Measurements from ENCODE around the gene SELENOT.

Gene SELENOT

GRCh38 chr3:150577855-150578254 is 25.3 kb upstream of the SELENOT start:
- no peak overlapping the region for H3K4me3 ChIP-seq (ENCODE audit: low read depth, low read length)
- DNase-seq (ENCODE audit: low read depth): peak; percentile 43
- TF ChIP-seq, protein P1, sequence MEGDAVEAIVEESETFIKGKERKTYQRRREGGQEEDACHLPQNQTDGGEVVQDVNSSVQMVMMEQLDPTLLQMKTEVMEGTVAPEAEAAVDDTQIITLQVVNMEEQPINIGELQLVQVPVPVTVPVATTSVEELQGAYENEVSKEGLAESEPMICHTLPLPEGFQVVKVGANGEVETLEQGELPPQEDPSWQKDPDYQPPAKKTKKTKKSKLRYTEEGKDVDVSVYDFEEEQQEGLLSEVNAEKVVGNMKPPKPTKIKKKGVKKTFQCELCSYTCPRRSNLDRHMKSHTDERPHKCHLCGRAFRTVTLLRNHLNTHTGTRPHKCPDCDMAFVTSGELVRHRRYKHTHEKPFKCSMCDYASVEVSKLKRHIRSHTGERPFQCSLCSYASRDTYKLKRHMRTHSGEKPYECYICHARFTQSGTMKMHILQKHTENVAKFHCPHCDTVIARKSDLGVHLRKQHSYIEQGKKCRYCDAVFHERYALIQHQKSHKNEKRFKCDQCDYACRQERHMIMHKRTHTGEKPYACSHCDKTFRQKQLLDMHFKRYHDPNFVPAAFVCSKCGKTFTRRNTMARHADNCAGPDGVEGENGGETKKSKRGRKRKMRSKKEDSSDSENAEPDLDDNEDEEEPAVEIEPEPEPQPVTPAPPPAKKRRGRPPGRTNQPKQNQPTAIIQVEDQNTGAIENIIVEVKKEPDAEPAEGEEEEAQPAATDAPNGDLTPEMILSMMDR (conservative IDR thresholded peaks at IDR 0.05; ENCODE audit: low read depth, low read length): no peak

- DNase-seq (ENCODE audit: low read depth): no peak
- H3K4me3 ChIP-seq (ENCODE audit: low read depth, low read length): no peak overlapping the region
- TF ChIP-seq, protein P1 (conservative IDR thresholded peaks at IDR 0.05; ENCODE audit: low read depth, low read length): no peak
Measured at GRCh38 chr3:150581174-150581573, 21.9 kb upstream of the SELENOT start.

- H3K4me3 ChIP-seq (ENCODE audit: low read depth, low read length): no peak overlapping the region
- TF ChIP-seq, protein P1 (conservative IDR thresholded peaks at IDR 0.05; ENCODE audit: low read depth, low read length): no peak
- DNase-seq (ENCODE audit: low read depth): no peak
Measured at GRCh38 chr3:150582620-150583019, 20.5 kb upstream of the SELENOT start.

DNA sequence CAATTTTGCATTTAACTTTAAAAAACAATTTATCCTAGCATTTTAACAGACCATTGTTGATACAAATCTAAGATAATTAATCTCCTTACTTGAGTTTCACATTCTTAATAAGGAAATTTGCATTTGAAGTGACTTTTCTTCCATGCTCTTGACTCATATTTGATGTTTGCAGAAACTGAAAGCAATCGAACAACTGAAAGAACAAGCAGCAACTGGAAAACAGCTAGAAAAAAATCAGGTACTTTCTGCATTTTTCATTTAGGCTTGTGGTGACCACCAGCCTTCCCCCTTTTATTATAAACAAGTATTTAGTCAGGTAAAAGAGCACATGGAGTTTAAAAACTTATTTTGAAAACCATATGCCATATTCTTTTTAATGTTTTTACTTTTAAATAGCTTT is 20.1 kb upstream of the SELENOT start:
- H3K4me3 ChIP-seq (ENCODE audit: low read depth, low read length): no peak overlapping the region
- no peak for DNase-seq (ENCODE audit: low read depth)
- TF ChIP-seq, protein P1 (conservative IDR thresholded peaks at IDR 0.05; ENCODE audit: low read depth, low read length): no peak

- no peak overlapping the region for H3K4me3 ChIP-seq (ENCODE audit: low read depth, low read length)
- TF ChIP-seq, protein P1 (conservative IDR thresholded peaks at IDR 0.05; ENCODE audit: low read depth, low read length): no peak
- no peak for DNase-seq (ENCODE audit: low read depth)
Measured at GRCh38 chr3:150588027-150588830, 14.9 kb upstream of the SELENOT start.

DNA sequence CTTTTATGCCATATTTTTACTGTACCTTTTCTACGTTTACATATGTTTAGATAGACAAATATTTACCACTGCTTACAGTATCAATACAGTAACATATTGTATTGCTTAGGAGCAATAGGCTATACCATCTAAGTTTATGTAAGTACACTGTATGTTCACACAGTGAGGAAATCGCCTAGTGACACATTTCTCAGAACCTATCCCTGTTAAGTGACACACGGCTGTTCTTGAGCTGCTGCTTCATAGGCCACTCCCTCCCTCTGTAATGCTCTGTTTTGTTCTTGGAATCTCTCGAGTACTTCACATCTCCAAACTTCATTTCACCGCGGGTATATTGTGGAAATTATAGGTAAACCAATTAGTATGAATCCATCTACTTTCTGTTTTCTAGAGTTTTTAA is 13.4 kb upstream of the SELENOT start:
- DNase-seq (ENCODE audit: low read depth): peak; percentile 19
- TF ChIP-seq, protein P1 (conservative IDR thresholded peaks at IDR 0.05; ENCODE audit: low read depth, low read length): no peak
- no peak overlapping the region for H3K4me3 ChIP-seq (ENCODE audit: low read depth, low read length)

GRCh38 chr3:150594150-150594549 is 9.0 kb upstream of the SELENOT start:
- H3K4me3 ChIP-seq (ENCODE audit: low read depth, low read length): no peak overlapping the region
- TF ChIP-seq, protein P1 (conservative IDR thresholded peaks at IDR 0.05; ENCODE audit: low read depth, low read length): no peak
- DNase-seq (ENCODE audit: low read depth): no peak

Data from choroid plexus epithelial cell (primary cell).